Cardiac septum (tissue), 1 donor: Measurements from ENCODE around the gene SASS6. TPM values are rescaled to one million over a fixed set of nuclear protein-coding genes. Genes with fewer than 3 reads are reported as not detected.

Experiments
- DNase-seq: peaks from one replicate; pipeline ENCODE4 v3.0.0-alpha.2; 2020; ENCODE audit warnings: low spot score
- intact Hi-C: fragments of 100-400 bp; cut with DNase I; formaldehyde crosslinking; loops from one replicate; pipeline ENCODE4 v1.14.0; 2022
- total RNA-seq: library from RNA; stranded (reverse); fragmentation: NEBNext Ultra II Directional; extraction: Animal tissue kit (Norgen Biotek cat#: 25700); gene quantifications from one replicate; pipeline ENCODE4 v1.2.1, GENCODE V29; 2021
- donor health status: DM: no; HTN: no; CAD: no.

SASS6 gene
- total RNA-seq, 1 donor from 2014 or later = 1.2 TPM

DNA sequence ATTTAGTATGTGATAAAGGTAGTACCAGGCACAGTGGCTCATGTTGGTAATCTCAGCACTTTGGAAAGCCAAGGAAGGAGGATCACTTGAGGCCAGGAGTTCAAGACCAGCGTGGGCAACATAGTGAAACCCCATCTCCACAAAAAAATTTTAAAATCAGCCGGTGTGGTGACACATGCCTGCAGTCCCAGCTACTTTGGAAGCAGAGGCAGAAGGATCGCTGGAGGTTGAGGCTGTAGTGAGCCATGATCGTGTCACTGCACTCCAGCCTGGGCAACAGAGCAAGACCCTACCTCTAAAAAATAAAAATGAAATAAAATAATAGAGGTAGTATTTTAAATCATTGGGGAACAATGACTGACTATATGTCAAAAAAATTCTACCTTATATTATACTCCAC, 17.2 kb downstream of the SASS6 start:
- no peak for DNase-seq

DNA sequence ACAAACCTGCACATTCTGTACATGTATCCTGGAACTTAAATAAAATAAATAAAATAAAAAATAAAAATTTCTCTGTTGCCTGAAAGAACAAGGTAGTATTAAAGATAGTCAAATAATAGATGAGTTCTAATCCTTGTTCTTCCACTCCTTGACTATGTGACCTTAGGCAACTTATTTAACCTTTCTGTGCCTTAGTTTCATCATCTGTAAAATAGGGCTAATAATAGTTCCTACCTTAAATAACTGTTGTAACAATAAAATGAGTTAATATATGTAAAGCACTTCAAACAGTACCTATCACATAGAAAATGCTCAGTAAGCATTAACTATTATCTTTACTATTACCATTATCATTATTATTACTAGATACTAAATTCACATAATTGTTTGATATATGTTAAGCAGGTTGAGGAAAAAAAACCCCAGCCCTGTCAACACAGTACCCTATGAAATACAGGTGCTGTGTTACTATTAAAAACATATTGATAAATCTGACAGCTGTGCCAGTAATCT, 23.1 kb downstream of the SASS6 start:
- DNase-seq = no peak
- intact Hi-C loops = no loop called here

More for the DNA sequence above, 17.2 kb downstream of the SASS6 start:
- intact Hi-C loops = no loop called here

- intact Hi-C loops = no loop called here
- no peak for DNase-seq
These were observed 25.0 kb downstream of the SASS6 start for GRCh38 chr1:100107696-100108095.

GRCh38 chr1:100101564-100101963, 31.2 kb downstream of the SASS6 start:
- intact Hi-C loops = no loop called here
- no peak for DNase-seq

GRCh38 chr1:100100202-100100601, 32.5 kb downstream of the SASS6 start:
- DNase-seq = no peak
- intact Hi-C loops = no loop called here

GRCh38 chr1:100090471-100090870, 42.3 kb downstream of the SASS6 start:
- no peak for DNase-seq
- intact Hi-C loops = no loop called here

DNA sequence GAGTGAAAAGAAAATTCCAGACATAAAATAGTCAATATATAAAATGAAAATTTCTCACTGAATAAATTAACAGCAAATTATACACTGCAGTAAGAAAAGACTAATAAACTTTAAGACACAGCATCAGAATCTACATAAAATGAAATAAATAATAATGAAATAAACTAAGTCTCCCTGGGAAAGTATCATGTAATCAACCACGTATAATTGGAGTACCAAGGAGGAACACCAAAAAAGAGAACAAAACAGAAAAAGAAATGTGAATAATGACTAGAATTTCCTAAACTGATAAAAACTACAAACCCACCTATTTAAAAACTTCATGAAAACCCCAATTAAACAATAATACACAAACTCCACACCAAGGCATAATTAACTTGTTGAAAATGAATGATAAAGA, 43.6 kb downstream of the SASS6 start:
- DNase-seq = no peak
- intact Hi-C loops = no loop called here

DNA sequence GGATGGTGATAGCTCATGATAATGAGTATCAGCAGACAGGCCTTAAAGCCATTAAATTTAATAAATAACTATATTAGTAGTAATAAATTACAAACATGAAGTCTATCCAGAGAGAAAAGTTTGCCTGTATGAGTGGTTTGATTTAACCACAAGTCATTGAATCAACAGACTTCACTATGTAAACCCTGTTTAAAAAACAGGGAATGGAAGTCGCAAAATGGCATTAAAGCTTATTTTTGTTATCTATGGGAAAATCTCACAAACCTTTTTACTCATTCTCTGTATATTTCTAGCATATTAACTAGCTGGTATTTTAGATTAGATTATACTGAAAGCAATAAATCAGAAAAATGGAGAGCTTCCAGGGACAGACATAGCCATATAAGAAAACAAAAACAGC, 45.3 kb downstream of the SASS6 start:
- intact Hi-C loops = no loop called here
- DNase-seq = no peak

DNA sequence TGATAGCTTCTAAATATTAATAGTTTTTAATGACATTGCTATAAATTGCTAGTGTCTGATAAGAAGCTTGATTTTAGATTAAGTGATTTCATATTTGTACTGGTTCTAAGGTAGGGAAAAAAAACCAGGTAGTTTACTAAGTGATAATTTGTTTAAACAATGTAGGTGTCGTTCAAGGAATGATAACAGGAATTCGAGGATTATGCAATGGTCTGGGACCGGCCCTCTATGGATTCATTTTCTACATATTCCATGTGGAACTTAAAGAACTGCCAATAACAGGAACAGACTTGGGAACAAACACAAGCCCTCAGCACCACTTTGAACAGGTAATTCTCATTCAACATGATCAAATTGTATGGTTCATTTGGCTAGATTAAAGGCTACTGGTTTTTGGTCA, 52.4 kb downstream of the SASS6 start:
- no peak for DNase-seq
- intact Hi-C loops = no loop called here

GRCh38 chr1:100077531-100077930, 55.2 kb downstream of the SASS6 start:
- DNase-seq = no peak
- intact Hi-C loops = no loop called here

DNA sequence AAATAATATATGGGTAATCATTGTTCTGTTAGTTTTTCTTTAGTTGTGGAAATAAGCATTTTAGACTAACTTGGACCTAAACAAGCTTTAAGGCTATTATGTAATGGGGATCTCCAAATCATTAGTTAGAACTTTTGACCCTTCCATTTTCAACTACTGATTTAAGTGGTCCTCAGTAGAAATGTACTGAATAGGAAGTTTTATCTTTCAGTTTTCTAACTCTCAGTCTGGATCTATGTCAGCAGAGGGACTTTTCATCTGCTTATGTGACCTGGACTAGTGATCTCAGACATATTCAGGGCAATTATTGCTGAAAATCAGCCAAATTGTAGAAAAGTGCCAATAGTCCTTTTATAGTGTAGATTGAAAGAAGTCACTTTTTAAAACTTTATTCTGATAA, 56.0 kb downstream of the SASS6 start:
- intact Hi-C loops = no loop called here
- no peak for DNase-seq

DNA sequence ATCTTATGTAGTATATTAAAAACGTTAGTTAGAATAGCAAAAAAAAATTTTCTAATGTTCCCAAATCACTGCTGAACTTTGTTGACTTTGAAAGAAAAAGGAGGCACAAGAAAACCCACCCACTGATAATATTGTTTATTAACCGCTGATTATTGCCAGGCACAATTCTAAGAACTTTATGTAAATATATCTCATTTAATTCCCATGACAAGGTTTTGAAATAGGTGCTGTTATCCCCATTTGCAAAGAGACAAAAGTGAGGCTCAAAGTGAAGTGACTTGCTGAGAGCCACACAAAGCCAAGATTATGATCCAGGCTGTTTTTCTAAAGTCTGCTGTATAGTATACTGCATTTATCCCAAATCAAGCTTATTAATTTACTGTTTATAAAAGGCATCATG, 56.4 kb downstream of the SASS6 start:
- DNase-seq = no peak

DNA sequence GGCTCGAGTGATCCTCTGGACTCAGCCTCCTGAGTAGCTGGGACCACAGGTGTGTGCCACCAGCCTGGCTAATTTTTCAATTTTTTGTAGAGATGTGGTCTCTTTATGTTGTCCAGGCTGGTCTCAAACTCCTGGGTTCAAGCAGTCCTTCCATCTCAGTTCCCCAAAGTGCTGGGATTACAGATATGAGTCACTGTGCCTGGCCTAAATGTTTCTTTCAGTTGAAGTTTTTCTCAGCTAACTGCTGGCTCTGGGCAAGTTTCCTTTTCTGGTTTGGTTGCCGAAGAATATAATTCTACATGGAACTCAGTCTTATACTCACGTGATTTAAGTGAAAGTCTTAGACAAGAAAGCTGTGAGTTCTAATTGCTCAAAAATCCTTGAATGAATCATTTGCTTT, 57.0 kb downstream of the SASS6 start:
- DNase-seq = no peak

More for the DNA sequence above, 56.4 kb downstream of the SASS6 start:
- intact Hi-C loops = no loop called here

GRCh38 chr1:100074604-100075395, 57.9 kb downstream of the SASS6 start:
- intact Hi-C loops = no loop called here
- no peak for DNase-seq

More for the DNA sequence above, 57.0 kb downstream of the SASS6 start:
- intact Hi-C loops = no loop called here

- intact Hi-C loops = no loop called here
- DNase-seq = no peak
These were observed 59.2 kb downstream of the SASS6 start for GRCh38 chr1:100073531-100073930.

DNA sequence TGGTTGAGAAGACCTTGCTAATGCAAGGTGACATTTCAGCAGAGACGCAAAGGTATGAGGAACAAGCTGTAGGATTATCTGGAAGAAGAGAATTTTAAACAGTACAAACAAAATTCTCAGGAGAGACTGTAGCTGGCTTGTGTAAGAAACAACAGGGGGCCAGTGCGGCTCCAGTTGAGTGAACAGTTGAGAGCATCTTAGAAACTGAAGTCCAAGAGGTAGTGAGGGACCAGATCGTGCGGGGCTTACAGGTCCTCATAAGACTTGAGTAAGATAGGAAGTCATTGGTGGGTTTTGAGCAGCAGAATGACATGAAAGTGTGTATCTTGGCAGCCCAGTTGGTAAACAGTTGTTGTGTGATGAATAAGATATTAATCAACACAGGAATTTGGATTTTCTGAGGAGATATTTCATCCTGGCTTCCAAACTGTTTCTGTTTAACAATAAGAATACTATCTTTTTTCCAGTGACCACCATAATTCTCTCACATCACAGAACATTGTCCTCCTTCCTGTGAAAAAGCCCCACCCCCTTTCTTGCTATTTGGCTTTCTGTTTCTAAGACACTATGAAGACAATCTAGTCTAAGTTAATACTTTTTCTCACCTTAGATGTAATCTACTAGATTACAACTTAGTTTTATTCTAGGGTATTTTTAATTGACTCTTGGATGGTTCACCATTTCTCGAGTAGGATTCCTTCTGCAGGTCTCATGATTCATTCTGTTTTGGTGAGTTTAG, 62.4 kb downstream of the SASS6 start:
- no peak for DNase-seq
- intact Hi-C loops = no loop called here

DNA sequence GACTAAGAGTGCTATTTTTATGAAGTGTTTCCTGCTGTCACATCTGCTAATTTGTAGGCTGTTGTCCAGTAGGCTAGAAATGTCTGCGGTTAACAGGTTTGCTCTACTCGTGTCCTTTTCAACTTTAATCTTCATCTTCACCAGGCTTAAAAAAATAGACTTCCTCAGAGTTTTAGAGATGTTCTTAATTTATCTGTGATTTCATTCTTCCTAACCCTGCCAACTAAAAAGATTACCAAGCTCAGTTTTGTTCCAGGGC, 66.8 kb downstream of the SASS6 start:
- DNase-seq = no peak
- intact Hi-C loops = no loop called here

DNA sequence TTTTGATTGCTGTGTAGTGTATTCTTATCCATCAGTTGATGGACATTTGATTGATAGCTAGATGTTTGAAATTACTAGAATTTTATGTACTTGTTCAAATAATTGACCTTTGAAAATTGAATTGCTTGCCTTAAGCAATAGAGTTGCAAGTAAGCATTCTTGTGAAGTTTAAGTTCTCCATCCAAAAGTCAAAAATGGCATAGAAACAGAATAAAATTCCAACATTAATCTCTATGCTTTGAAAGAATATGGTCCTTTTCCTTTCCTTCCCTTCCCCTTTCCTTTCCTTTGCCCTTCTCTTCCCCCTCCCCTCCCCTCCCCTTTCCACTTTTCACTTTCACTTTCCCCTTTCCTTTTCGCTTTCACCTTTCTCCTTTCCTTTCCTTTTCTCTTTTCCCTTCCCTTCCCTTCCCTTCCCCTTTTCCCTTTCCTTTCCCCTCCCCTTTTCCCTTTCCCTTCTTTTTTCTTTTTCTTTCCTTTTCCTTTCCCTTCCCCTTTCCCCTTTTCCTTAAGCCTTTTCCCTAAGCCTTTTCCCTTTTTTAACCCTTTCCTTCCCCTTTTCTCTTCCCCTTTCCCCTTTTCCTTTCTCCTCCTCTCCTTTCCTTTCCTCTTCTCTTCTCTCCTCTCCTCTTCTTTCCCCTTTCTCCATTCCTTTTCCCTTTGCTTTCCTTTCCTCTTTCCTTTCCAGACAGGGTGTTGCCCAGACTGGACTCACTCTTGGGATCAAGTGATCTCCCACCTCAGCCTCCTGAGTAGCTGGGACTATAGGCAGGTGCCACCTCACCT, 67.4 kb downstream of the SASS6 start:
- no peak for DNase-seq
- intact Hi-C loops = no loop called here

GRCh38 chr1:100061681-100062080, 71.0 kb downstream of the SASS6 start:
- DNase-seq = no peak
- intact Hi-C loops = no loop called here

DNA sequence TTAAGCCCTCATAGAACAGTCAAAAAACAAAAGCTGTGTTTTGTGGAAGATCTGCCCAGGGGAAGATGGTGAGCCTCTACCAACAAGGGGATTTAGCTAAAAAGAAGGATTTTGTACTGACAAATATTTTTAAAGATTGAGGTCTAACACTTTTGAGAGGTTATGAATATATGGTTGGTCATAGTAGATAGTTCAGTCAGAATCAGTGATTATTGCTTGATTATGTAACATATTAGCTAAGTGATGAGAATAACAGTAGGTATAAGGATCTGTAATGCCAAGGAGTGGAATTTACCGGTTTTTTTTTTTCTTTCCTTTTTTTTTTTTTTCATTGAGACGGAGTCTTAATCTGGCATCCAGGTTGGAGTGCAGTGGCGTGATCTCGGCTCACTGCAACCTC, 79.0 kb downstream of the SASS6 start:
- no peak for DNase-seq
- intact Hi-C loops = no loop called here
